HEK293 (cell line): ENCODE data around the gene IL2RA.

Experiments
- CTCF ChIA-PET: fragments of 350-600 bp; formaldehyde crosslinking; extraction: SDS; loops from one replicate; lab custom pipeline; 2021; ENCODE audit warnings: antibody characterized with exemption; lab: Yijun Ruan, JAX
- POLR2A ChIA-PET: fragments of 300-600 bp; formaldehyde crosslinking; extraction: SDS; loops from one replicate; lab custom pipeline; 2020; ENCODE audit warnings: antibody characterized with exemption, inconsistent platforms; lab: Yijun Ruan, JAX
- H3K27ac ChIP-seq: fragments of 200-500 bp; sonication (Bioruptor generic); 2 replicates; pipeline ENCODE4 v1.5.1; 2014; ENCODE audit warnings: low read depth, low read length, control low read depth, inconsistent platforms; ENCODE audit errors: extremely low read depth
- H3K36me3 ChIP-seq, 2 experiments: fragments of 200-500 bp in 1 of 2; sonication (Bioruptor generic) in 1 of 2; 1 replicate in 1 of 2; 2 replicates in 1 of 2; pipeline ENCODE4 v1.5.1; 2014 to 2017; ENCODE audit warnings: inconsistent platforms in 2 of 2, low read length in 2 of 2; ENCODE audit not compliant: control insufficient read depth in 2 of 2, insufficient read depth in 1 of 2
- H3K4me1 ChIP-seq: fragments of 200-500 bp; sonication (Bioruptor generic); 2 replicates; pipeline ENCODE4 v1.5.1; 2014; ENCODE audit warnings: mild to moderate bottlenecking, low read length, inconsistent platforms; ENCODE audit not compliant: control insufficient read depth, insufficient read depth
- H3K4me3 ChIP-seq: 2 replicates; pipeline ENCODE4 v1.5.1; 2011; ENCODE audit warnings: low read depth, mild to moderate bottlenecking, control low read depth, low read length, moderate library complexity
- H3K9me3 ChIP-seq: fragments of 200-500 bp; sonication (Bioruptor generic); 2 replicates; pipeline ENCODE4 v1.5.1; 2014; ENCODE audit warnings: low read depth, low read length, inconsistent platforms; ENCODE audit not compliant: control insufficient read depth, insufficient read depth
- ZFHX2 ChIP-seq: fragments of 450-650 bp; formaldehyde crosslinking; conservative IDR thresholded peaks from 2 replicates; pipeline ENCODE4 v1.5.1; 2016; ENCODE audit warnings: missing biosample characterization, missing genetic modification characterization
- ZNF146 ChIP-seq: fragments of 450-650 bp; formaldehyde crosslinking; IDR thresholded peaks from 2 replicates; pipeline ENCODE4 v1.5.1; 2016; ENCODE audit warnings: missing biosample characterization, missing genetic modification characterization
- ZNF2 ChIP-seq: fragments of 450-650 bp; formaldehyde crosslinking; IDR thresholded peaks from 2 replicates; pipeline ENCODE4 v1.5.1; 2016; ENCODE audit warnings: missing biosample characterization, missing genetic modification characterization
- ZNF202 ChIP-seq: fragments of 450-650 bp; formaldehyde crosslinking; IDR thresholded peaks from 2 replicates; pipeline ENCODE4 v1.5.1; 2016; ENCODE audit warnings: missing biosample characterization, missing genetic modification characterization, borderline replicate concordance
- ZNF239 ChIP-seq: fragments of 450-650 bp; formaldehyde crosslinking; IDR thresholded peaks from 2 replicates; pipeline ENCODE4 v1.5.1; 2016; ENCODE audit warnings: missing biosample characterization, missing genetic modification characterization
- ZNF571 ChIP-seq: fragments of 450-650 bp; formaldehyde crosslinking; IDR thresholded peaks from 2 replicates; pipeline ENCODE4 v1.5.0; 2017; ENCODE audit warnings: missing biosample characterization, missing genetic modification characterization
- ZNF621 ChIP-seq: fragments of 450-650 bp; formaldehyde crosslinking; IDR thresholded peaks from 2 replicates; pipeline ENCODE4 v1.5.1; 2017; ENCODE audit warnings: missing biosample characterization, missing genetic modification characterization
- ZNF76 ChIP-seq: fragments of 450-650 bp; formaldehyde crosslinking; IDR thresholded peaks from 2 replicates; pipeline ENCODE4; 2016; ENCODE audit warnings: low read depth, missing biosample characterization, missing genetic modification characterization, borderline replicate concordance
- ZNF830 ChIP-seq: fragments of 450-650 bp; IDR thresholded peaks from 2 replicates; pipeline ENCODE4 v1.5.0; 2018; ENCODE audit warnings: missing biosample characterization, missing genetic modification characterization, low read depth, mild to moderate bottlenecking, moderate library complexity
- ZNF843 ChIP-seq: fragments of 450-650 bp; formaldehyde crosslinking; IDR thresholded peaks from 2 replicates; pipeline ENCODE4 v1.5.1; 2016; ENCODE audit warnings: missing biosample characterization, missing genetic modification characterization
- ZSCAN16 ChIP-seq: fragments of 450-650 bp; formaldehyde crosslinking; IDR thresholded peaks from 2 replicates; pipeline ENCODE4 v1.5.1; 2016; ENCODE audit warnings: missing biosample characterization, missing genetic modification characterization
- TF ChIP-seq, protein P1 (sequence below): fragments of 450-650 bp; formaldehyde crosslinking; IDR thresholded peaks from 2 replicates; pipeline ENCODE4 v1.5.1; 2016; ENCODE audit warnings: missing biosample characterization, missing genetic modification characterization
- TF ChIP-seq, protein P2 (sequence below): fragments of 450-650 bp; formaldehyde crosslinking; IDR thresholded peaks from 2 replicates; pipeline ENCODE4 v1.5.1; 2016; ENCODE audit warnings: missing biosample characterization, missing genetic modification characterization, low read depth
- TF ChIP-seq, protein P3 (sequence below): fragments of 450-650 bp; formaldehyde crosslinking; IDR thresholded peaks from 2 replicates; pipeline ENCODE4 v1.5.1; 2016; ENCODE audit warnings: missing biosample characterization, missing genetic modification characterization, borderline replicate concordance
- TF ChIP-seq, protein P4 (sequence below): fragments of 450-650 bp; formaldehyde crosslinking; IDR thresholded peaks from 2 replicates; pipeline ENCODE4 v1.5.1; 2016; ENCODE audit warnings: missing biosample characterization, missing genetic modification characterization
- TF ChIP-seq, protein P5 (sequence below): fragments of 450-650 bp; formaldehyde crosslinking; IDR thresholded peaks from 2 replicates; pipeline ENCODE4 v1.5.1; 2016; ENCODE audit warnings: missing biosample characterization, missing genetic modification characterization
- TF ChIP-seq, protein P6 (sequence below): fragments of 450-650 bp; formaldehyde crosslinking; IDR thresholded peaks from 2 replicates; pipeline ENCODE4 v1.5.1; 2016; ENCODE audit warnings: missing biosample characterization, missing genetic modification characterization

Gene IL2RA

DNA sequence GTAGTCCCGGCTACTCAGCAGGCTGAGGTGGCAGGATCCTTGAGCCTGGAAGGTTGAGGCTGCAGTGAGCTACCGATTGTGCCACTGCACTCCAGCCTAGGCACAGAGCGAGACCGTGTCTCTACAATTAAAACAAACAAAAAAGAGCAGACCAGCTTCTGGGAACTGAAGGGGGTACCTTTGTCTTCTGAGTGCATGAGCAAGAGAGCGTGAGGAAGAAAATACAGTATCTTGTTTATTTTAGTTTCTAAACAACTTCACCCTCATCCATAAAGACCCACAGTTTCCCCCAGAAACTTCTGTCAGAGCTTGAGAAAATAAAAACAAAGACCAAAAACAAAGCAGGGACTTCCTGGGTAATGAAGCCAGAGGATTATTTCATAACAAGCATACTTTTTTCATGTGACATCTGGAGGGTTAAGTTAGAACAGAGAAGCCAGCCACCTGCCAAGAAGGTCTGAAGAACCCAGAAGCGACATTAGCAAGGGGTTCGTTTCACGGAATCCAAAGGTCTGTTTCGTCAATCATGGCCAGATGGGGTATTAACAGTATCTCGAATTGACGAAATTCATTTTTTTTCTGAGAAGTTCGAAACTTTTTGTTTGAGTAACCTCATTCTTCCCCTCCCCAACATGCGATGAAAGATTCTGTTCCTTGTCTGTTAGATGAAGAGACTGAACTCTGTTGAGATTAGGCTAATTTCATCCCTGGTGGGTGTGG lies 10.2 kb upstream of the IL2RA start:
- ChIA-PET CTCF (interaction anchor here (3.3 kb wide), 1 partner anchor 15 kb away, joined by 16 read pairs; no protein-coding TSS in a partner anchor), POLR2A (no interaction called here)
- Histone ChIP-seq H3K36me3 (no peaks in the 10 kb centered on the region), H3K4me3 (no peak overlapping the region), H3K4me1 (no peaks in the 10 kb centered on the region), H3K9me3 (no peaks in the 10 kb centered on the region), H3K27ac (no peak overlapping the region)
- TF ChIP-seq, protein P1, sequence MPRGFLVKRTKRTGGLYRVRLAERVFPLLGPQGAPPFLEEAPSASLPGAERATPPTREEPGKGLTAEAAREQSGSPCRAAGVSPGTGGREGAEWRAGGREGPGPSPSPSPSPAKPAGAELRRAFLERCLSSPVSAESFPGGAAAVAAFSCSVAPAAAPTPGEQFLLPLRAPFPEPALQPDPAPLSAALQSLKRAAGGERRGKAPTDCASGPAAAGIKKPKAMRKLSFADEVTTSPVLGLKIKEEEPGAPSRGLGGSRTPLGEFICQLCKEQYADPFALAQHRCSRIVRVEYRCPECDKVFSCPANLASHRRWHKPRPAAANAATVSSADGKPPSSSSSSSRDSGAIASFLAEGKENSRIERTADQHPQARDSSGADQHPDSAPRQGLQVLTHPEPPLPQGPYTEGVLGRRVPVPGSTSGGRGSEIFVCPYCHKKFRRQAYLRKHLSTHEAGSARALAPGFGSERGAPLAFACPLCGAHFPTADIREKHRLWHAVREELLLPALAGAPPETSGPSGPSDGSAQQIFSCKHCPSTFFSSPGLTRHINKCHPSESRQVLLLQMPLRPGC: no peak
- TF ChIP-seq, protein P2, sequence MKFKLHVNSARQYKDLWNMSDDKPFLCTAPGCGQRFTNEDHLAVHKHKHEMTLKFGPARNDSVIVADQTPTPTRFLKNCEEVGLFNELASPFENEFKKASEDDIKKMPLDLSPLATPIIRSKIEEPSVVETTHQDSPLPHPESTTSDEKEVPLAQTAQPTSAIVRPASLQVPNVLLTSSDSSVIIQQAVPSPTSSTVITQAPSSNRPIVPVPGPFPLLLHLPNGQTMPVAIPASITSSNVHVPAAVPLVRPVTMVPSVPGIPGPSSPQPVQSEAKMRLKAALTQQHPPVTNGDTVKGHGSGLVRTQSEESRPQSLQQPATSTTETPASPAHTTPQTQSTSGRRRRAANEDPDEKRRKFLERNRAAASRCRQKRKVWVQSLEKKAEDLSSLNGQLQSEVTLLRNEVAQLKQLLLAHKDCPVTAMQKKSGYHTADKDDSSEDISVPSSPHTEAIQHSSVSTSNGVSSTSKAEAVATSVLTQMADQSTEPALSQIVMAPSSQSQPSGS: no peak
- TF ChIP-seq, protein P3, sequence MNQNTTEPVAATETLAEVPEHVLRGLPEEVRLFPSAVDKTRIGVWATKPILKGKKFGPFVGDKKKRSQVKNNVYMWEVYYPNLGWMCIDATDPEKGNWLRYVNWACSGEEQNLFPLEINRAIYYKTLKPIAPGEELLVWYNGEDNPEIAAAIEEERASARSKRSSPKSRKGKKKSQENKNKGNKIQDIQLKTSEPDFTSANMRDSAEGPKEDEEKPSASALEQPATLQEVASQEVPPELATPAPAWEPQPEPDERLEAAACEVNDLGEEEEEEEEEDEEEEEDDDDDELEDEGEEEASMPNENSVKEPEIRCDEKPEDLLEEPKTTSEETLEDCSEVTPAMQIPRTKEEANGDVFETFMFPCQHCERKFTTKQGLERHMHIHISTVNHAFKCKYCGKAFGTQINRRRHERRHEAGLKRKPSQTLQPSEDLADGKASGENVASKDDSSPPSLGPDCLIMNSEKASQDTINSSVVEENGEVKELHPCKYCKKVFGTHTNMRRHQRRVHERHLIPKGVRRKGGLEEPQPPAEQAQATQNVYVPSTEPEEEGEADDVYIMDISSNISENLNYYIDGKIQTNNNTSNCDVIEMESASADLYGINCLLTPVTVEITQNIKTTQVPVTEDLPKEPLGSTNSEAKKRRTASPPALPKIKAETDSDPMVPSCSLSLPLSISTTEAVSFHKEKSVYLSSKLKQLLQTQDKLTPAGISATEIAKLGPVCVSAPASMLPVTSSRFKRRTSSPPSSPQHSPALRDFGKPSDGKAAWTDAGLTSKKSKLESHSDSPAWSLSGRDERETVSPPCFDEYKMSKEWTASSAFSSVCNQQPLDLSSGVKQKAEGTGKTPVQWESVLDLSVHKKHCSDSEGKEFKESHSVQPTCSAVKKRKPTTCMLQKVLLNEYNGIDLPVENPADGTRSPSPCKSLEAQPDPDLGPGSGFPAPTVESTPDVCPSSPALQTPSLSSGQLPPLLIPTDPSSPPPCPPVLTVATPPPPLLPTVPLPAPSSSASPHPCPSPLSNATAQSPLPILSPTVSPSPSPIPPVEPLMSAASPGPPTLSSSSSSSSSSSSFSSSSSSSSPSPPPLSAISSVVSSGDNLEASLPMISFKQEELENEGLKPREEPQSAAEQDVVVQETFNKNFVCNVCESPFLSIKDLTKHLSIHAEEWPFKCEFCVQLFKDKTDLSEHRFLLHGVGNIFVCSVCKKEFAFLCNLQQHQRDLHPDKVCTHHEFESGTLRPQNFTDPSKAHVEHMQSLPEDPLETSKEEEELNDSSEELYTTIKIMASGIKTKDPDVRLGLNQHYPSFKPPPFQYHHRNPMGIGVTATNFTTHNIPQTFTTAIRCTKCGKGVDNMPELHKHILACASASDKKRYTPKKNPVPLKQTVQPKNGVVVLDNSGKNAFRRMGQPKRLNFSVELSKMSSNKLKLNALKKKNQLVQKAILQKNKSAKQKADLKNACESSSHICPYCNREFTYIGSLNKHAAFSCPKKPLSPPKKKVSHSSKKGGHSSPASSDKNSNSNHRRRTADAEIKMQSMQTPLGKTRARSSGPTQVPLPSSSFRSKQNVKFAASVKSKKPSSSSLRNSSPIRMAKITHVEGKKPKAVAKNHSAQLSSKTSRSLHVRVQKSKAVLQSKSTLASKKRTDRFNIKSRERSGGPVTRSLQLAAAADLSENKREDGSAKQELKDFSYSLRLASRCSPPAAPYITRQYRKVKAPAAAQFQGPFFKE (tag by site-specific recombination): no peak
- TF ChIP-seq, protein P4, sequence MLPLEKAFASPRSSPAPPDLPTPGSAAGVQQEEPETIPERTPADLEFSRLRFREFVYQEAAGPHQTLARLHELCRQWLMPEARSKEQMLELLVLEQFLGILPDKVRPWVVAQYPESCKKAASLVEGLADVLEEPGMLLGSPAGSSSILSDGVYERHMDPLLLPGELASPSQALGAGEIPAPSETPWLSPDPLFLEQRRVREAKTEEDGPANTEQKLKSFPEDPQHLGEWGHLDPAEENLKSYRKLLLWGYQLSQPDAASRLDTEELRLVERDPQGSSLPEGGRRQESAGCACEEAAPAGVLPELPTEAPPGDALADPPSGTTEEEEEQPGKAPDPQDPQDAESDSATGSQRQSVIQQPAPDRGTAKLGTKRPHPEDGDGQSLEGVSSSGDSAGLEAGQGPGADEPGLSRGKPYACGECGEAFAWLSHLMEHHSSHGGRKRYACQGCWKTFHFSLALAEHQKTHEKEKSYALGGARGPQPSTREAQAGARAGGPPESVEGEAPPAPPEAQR (tag by site-specific recombination): no peak
- TF ChIP-seq, protein P5, sequence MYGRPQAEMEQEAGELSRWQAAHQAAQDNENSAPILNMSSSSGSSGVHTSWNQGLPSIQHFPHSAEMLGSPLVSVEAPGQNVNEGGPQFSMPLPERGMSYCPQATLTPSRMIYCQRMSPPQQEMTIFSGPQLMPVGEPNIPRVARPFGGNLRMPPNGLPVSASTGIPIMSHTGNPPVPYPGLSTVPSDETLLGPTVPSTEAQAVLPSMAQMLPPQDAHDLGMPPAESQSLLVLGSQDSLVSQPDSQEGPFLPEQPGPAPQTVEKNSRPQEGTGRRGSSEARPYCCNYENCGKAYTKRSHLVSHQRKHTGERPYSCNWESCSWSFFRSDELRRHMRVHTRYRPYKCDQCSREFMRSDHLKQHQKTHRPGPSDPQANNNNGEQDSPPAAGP (tag by site-specific recombination): no peak
- no peak for TF ChIP-seq ZNF2 (tag by site-specific recombination)
- TF ChIP-seq ZFHX2: no peak
- no peak for TF ChIP-seq ZNF843 (tag by site-specific recombination)
- no peak for TF ChIP-seq ZNF146 (tag by site-specific recombination)

DNA sequence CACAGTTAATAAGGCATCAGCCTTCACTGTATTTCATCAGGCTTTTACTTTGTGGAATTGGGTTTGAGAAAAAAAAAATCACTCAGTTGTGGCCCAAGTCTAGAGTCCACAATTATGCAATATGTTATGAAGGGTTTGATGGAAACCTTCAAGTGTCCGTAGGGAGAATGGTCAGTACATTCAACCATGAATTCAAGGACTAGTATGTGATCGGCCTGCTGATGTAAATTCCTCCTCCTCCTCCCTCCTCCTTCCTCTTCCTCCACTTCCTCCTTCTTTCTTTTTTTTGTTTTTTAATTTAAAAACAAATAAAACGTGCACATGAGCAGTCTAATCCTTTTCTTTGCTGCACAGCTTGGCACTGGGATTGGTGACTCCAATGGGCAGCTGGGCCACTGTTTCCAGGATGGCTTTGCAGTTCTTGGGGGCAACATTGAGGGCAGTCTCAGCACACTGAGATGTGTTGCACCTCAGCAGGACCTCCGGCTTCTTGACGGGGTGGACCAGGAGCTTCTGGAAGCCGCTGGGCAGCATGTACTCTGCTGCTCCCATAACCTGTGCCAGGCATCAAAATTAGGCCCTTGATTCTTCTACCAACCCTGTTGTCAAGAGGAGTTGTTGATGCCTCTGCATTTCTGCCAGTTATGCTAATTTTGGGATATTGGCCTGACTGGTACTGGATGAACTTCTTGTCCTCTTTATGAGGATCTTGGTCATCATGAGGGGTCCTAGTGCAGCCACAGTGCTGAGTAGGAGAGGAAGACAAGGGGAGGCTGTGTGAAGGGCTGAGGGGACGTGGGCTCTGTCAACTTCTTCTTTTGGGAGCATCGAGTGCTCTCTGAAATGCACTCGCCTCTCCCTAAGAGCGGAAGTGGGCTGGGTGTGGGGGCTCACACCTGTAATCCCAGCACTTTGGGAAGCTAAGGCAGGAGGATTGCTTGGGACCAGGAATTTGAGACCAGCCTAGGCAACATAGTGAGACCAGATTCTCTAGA lies 9.3 kb upstream of the IL2RA start:
- H3K36me3 ChIP-seq: no peaks in the 10 kb centered on the region
- no peak overlapping the region for H3K27ac ChIP-seq
- ChIA-PET POLR2A (no interaction called here), CTCF (interaction anchor here (3.3 kb wide), 1 partner anchor 16 kb away, joined by 16 read pairs; no protein-coding TSS in a partner anchor)
- H3K4me1 ChIP-seq: no peaks in the 10 kb centered on the region
- no peaks in the 10 kb centered on the region for H3K9me3 ChIP-seq
- no peak overlapping the region for H3K4me3 ChIP-seq
- no peak for TF ChIP-seq ZNF202 (tag by site-specific recombination)
- no peak for TF ChIP-seq ZNF830
- TF ChIP-seq ZNF76 (tag by site-specific recombination): no peak
- TF ChIP-seq ZNF571: no peak
- TF ChIP-seq ZNF621 (tag by site-specific recombination): no peak
- TF ChIP-seq ZNF239: no peak
- TF ChIP-seq ZSCAN16 (tag by site-specific recombination): no peak
- TF ChIP-seq, protein P6, sequence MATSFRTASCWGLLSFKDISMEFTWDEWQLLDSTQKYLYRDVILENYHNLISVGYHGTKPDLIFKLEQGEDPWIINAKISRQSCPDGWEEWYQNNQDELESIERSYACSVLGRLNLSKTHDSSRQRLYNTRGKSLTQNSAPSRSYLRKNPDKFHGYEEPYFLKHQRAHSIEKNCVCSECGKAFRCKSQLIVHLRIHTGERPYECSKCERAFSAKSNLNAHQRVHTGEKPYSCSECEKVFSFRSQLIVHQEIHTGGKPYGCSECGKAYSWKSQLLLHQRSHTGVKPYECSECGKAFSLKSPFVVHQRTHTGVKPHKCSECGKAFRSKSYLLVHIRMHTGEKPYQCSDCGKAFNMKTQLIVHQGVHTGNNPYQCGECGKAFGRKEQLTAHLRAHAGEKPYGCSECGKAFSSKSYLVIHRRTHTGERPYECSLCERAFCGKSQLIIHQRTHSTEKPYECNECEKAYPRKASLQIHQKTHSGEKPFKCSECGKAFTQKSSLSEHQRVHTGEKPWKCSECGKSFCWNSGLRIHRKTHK (tag by site-specific recombination): no peak
